Measurements from ENCODE around the gene POLDIP3.

POLDIP3 gene

GRCh38 chr22:42645341-42645937, 30.8 kb upstream of the POLDIP3 start:
- TF ChIP-seq POLR2AphosphoS5 (IDR thresholded peaks at IDR 0.05; ENCODE audit: low read depth, low read length) (no peak), SIN3A (IDR thresholded peaks at IDR 0.05; ENCODE audit: borderline replicate concordance, insufficient read depth, low read length) (no peak), TAF1 (IDR thresholded peaks at IDR 0.05; ENCODE audit: borderline replicate concordance, insufficient read depth, low read length) (no peak), FOXP2 (optimal IDR thresholded peaks at IDR 0.05; ENCODE audit: borderline replicate concordance, extremely low read depth, extremely low read length, insufficient read depth) (no peak)
- TF ChIP-seq, protein P1, sequence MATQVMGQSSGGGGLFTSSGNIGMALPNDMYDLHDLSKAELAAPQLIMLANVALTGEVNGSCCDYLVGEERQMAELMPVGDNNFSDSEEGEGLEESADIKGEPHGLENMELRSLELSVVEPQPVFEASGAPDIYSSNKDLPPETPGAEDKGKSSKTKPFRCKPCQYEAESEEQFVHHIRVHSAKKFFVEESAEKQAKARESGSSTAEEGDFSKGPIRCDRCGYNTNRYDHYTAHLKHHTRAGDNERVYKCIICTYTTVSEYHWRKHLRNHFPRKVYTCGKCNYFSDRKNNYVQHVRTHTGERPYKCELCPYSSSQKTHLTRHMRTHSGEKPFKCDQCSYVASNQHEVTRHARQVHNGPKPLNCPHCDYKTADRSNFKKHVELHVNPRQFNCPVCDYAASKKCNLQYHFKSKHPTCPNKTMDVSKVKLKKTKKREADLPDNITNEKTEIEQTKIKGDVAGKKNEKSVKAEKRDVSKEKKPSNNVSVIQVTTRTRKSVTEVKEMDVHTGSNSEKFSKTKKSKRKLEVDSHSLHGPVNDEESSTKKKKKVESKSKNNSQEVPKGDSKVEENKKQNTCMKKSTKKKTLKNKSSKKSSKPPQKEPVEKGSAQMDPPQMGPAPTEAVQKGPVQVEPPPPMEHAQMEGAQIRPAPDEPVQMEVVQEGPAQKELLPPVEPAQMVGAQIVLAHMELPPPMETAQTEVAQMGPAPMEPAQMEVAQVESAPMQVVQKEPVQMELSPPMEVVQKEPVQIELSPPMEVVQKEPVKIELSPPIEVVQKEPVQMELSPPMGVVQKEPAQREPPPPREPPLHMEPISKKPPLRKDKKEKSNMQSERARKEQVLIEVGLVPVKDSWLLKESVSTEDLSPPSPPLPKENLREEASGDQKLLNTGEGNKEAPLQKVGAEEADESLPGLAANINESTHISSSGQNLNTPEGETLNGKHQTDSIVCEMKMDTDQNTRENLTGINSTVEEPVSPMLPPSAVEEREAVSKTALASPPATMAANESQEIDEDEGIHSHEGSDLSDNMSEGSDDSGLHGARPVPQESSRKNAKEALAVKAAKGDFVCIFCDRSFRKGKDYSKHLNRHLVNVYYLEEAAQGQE (IDR thresholded peaks at IDR 0.05; ENCODE audit: insufficient read depth in 1 of 2, low read depth in 2 of 2, low read length in 2 of 2), result no peak

- TF ChIP-seq POLR2AphosphoS5 (IDR thresholded peaks at IDR 0.05; ENCODE audit: low read depth, low read length) (no peak), TAF1 (IDR thresholded peaks at IDR 0.05; ENCODE audit: borderline replicate concordance, insufficient read depth, low read length) (no peak), SIN3A (IDR thresholded peaks at IDR 0.05; ENCODE audit: borderline replicate concordance, insufficient read depth, low read length) (no peak), FOXP2 (optimal IDR thresholded peaks at IDR 0.05; ENCODE audit: borderline replicate concordance, extremely low read depth, extremely low read length, insufficient read depth) (no peak)
- TF ChIP-seq, protein P1 (IDR thresholded peaks at IDR 0.05; ENCODE audit: insufficient read depth in 1 of 2, low read depth in 2 of 2, low read length in 2 of 2), result no peak
Measured at GRCh38 chr22:42644422-42645340, 30.0 kb upstream of the POLDIP3 start.

DNA sequence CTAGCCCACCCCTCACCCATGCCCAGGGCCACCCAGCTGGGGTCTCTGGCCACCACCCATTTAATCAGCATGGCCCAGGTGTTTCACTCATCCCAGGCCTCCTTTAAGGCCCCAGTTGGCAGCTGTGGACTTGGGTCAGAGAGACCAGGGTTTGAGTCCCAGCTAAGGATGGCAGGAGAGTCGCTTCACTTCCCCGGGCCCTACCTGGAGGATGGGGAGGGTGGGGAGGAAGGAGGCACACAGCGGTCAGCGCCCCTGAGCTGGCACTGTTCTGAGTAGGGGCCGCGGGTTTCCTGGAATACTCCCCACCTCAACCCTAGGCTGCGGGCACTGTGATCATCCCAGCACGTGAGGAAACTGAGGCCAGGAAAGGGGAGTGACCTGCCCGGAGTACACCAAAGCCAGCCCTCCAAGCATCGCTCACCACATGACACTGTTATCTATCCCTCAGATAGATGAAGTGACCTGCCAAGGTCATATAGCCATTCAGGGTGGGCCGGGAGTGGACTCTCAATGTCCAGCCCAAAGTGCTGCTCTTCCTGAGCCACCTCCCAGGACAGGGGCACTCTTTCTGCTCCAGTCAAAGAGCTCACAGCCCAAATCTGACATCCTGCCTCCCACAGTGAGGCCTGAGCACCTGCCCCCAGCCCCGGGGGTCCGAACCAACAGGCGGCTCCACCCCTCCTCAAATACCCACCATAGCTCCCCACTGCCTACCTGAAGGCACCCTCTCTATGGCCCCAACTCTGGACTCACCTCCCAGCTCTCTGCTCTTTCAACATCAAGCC, 29.1 kb upstream of the POLDIP3 start:
- TF ChIP-seq POLR2AphosphoS5 (IDR thresholded peaks at IDR 0.05; ENCODE audit: low read depth, low read length), result no peak
- no peak for TF ChIP-seq TAF1 (IDR thresholded peaks at IDR 0.05; ENCODE audit: borderline replicate concordance, insufficient read depth, low read length)
- no peak for TF ChIP-seq FOXP2 (optimal IDR thresholded peaks at IDR 0.05; ENCODE audit: borderline replicate concordance, extremely low read depth, extremely low read length, insufficient read depth)
- TF ChIP-seq, protein P1 (IDR thresholded peaks at IDR 0.05; ENCODE audit: insufficient read depth in 1 of 2, low read depth in 2 of 2, low read length in 2 of 2), result no peak
- TF ChIP-seq SIN3A (IDR thresholded peaks at IDR 0.05; ENCODE audit: borderline replicate concordance, insufficient read depth, low read length), result no peak

DNA sequence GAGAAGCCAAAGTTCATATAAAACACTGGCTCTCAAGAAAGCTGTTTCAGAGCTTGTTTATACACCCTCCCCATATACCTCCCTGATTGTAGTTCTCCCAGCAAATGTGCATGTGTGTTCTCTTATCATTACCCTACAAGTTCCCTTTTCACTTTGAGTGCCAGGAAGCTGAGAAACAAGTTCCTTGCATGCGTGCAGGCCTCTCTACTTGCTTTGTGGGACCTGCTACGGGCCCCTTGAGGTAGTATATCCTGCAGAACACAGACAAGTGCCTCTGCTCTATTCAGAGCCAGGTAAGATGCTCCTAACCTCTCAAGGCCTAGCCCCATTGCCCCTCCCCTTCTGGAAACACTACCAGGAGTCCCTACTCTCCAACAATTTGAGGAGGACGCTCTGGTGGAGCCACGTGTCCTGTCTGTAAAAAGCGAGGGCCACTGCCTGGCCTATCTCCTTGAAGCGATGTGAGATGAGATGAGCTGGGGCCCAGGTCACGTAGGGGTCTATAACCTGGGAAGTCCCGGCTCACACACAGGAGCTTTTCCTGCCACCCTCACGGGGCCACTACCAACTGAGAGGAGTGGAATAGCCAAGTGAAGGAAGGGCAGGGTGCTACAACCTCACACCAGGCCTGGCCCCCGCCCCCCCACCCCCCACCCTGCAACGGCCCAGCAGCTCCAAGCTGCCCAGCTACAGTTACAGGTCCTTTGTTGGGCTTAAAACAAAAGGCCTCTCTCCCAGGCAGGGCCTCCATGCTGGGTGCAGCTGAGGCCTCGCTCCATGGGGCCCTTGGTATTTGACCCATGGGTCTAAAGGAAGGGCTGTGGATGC, 28.3 kb upstream of the POLDIP3 start:
- TF ChIP-seq SIN3A (IDR thresholded peaks at IDR 0.05; ENCODE audit: borderline replicate concordance, insufficient read depth, low read length) (no peak), POLR2AphosphoS5 (IDR thresholded peaks at IDR 0.05; ENCODE audit: low read depth, low read length) (no peak), FOXP2 (optimal IDR thresholded peaks at IDR 0.05; ENCODE audit: borderline replicate concordance, extremely low read depth, extremely low read length, insufficient read depth) (no peak), TAF1 (IDR thresholded peaks at IDR 0.05; ENCODE audit: borderline replicate concordance, insufficient read depth, low read length) (no peak)
- TF ChIP-seq, protein P1 (IDR thresholded peaks at IDR 0.05; ENCODE audit: insufficient read depth in 1 of 2, low read depth in 2 of 2, low read length in 2 of 2), result no peak

Data from PFSK-1 (cell line).